ENCODE measurements around the gene TNFAIP8. TPM values are rescaled to one million over a fixed set of nuclear protein-coding genes. Genes with fewer than 3 reads are reported as not detected.

The TNFAIP8 gene
- total and polyA plus RNA-seq, 2 experiments from 2014 or later, result 10.3 to 14.8 TPM

GRCh38 chr5:119417891-119418605 is 62.2 kb downstream of the TNFAIP8 start:
- Histone ChIP-seq H3K27ac (no peak overlapping the region), H3K79me2 (ENCODE audit: insufficient read depth) (no peaks in the 10 kb centered on the region), H3K4me1 (ENCODE audit: insufficient read depth) (no peaks in the 10 kb centered on the region; the same call in 1 of the 2 replicates), H3F3A (ENCODE audit: insufficient read depth) (peaks cover 8% of the 10 kb centered on the region; the same call in 1 of the 2 replicates), H3K4me3 (no peak overlapping the region), H3K9me3 (ENCODE audit: low read depth) (no peaks in the 10 kb centered on the region), H3K36me3 (ENCODE audit: low read depth) (no peaks in the 10 kb centered on the region), H4K20me1 (ENCODE audit: insufficient read depth) (no peaks in the 10 kb centered on the region), H3K27me3 (replicated peaks; ENCODE audit: insufficient read depth) (no peaks in the 10 kb centered on the region), H3K4me2 (ENCODE audit: unreplicated experiment) (no peak overlapping the region), H3K9ac (no peak overlapping the region), H2AFZ (no peak overlapping the region), H3K9me2 (ENCODE audit: insufficient read depth) (no peaks in the 10 kb centered on the region)
- in situ Hi-C loops (cut with MboI), result loop anchor here (10.0 kb wide), 1 partner anchor 393 kb away; no protein-coding TSS in a partner anchor
- DNase-seq, result peak; percentile 46
- WGBS, 2 experiments (ENCODE audit: low coverage in 1 of 2, low lambda C conversion rate in 2 of 2, missing lambda C conversion rate in 2 of 2), result 85 to 86% methylated on average over 5 of the region's 5 CpGs
- no peak for TF ChIP-seq EZH2 (IDR thresholded peaks at IDR 0.05; ENCODE audit: insufficient read depth, poor library complexity, severe bottlenecking)
- no peak for TF ChIP-seq EZH2phosphoT487 (IDR thresholded peaks at IDR 0.05; ENCODE audit: insufficient read depth, low read depth)

- TF ChIP-seq EZH2phosphoT487 (IDR thresholded peaks at IDR 0.05; ENCODE audit: insufficient read depth, low read depth) (no peak), EZH2 (IDR thresholded peaks at IDR 0.05; ENCODE audit: insufficient read depth, poor library complexity, severe bottlenecking) (no peak)
- H3K27me3 ChIP-seq (replicated peaks; ENCODE audit: insufficient read depth), result no peaks in the 10 kb centered on the region
- peaks cover 8% of the 10 kb centered on the region; the same call in 1 of the 2 replicates for H3F3A ChIP-seq (ENCODE audit: insufficient read depth)
- H4K20me1 ChIP-seq (ENCODE audit: insufficient read depth), result no peaks in the 10 kb centered on the region
- no peaks in the 10 kb centered on the region for H3K9me3 ChIP-seq (ENCODE audit: low read depth)
- H3K4me2 ChIP-seq (ENCODE audit: unreplicated experiment), result no peak overlapping the region
- H3K9me2 ChIP-seq (ENCODE audit: insufficient read depth), result no peaks in the 10 kb centered on the region
- H3K4me3 ChIP-seq, result no peak overlapping the region
- no peak overlapping the region for H3K9ac ChIP-seq
- 41 to 48% methylated on average over 2 of the region's 2 CpGs for WGBS, 2 experiments (ENCODE audit: low coverage in 1 of 2, low lambda C conversion rate in 2 of 2, missing lambda C conversion rate in 2 of 2)
- in situ Hi-C loops (cut with MboI), result loop anchor here (10.0 kb wide), 1 partner anchor 394 kb away; no protein-coding TSS in a partner anchor
- DNase-seq, result no peak
- no peaks in the 10 kb centered on the region; the same call in 1 of the 2 replicates for H3K4me1 ChIP-seq (ENCODE audit: insufficient read depth)
- no peak overlapping the region for H3K27ac ChIP-seq
- no peaks in the 10 kb centered on the region for H3K79me2 ChIP-seq (ENCODE audit: insufficient read depth)
- no peak overlapping the region for H2AFZ ChIP-seq
- H3K36me3 ChIP-seq (ENCODE audit: low read depth), result no peaks in the 10 kb centered on the region
These were observed 62.8 kb downstream of the TNFAIP8 start for GRCh38 chr5:119418606-119419100.

- WGBS, 2 experiments (ENCODE audit: low coverage in 1 of 2, low lambda C conversion rate in 2 of 2, missing lambda C conversion rate in 2 of 2), result 53 to 66% methylated on average over 3 of the region's 3 CpGs
These were observed 64.3 kb downstream of the TNFAIP8 start for GRCh38 chr5:119420169-119420568.

GRCh38 chr5:119426057-119426456 is 70.2 kb downstream of the TNFAIP8 start:
- Histone ChIP-seq H3K27ac (no peak overlapping the region), H3K9me3 (ENCODE audit: low read depth) (no peaks in the 10 kb centered on the region), H3K79me2 (ENCODE audit: insufficient read depth) (no peaks in the 10 kb centered on the region), H3K9me2 (ENCODE audit: insufficient read depth) (no peaks in the 10 kb centered on the region), H3K27me3 (replicated peaks; ENCODE audit: insufficient read depth) (peaks cover 10% of the 10 kb centered on the region; the same call in 1 of the 2 replicates), H3K36me3 (ENCODE audit: low read depth) (no peaks in the 10 kb centered on the region), H3K9ac (no peak overlapping the region), H2AFZ (no peak overlapping the region), H3K4me2 (ENCODE audit: unreplicated experiment) (no peak overlapping the region), H3K4me1 (ENCODE audit: insufficient read depth) (no peaks in the 10 kb centered on the region), H3K4me3 (no peak overlapping the region), H4K20me1 (ENCODE audit: insufficient read depth) (no peaks in the 10 kb centered on the region), H3F3A (ENCODE audit: insufficient read depth) (no peaks in the 10 kb centered on the region)
- in situ Hi-C loops (cut with MboI), result no loop called here
- 85 to 88% methylated on average over 3 of the region's 3 CpGs for WGBS, 2 experiments (ENCODE audit: low coverage in 1 of 2, low lambda C conversion rate in 2 of 2, missing lambda C conversion rate in 2 of 2)
- no peak for TF ChIP-seq EZH2phosphoT487 (IDR thresholded peaks at IDR 0.05; ENCODE audit: insufficient read depth, low read depth)
- DNase-seq, result no peak

More at GRCh38 chr5:119420169-119420568, 64.3 kb downstream of the TNFAIP8 start:
- Histone ChIP-seq H3K4me2 (ENCODE audit: unreplicated experiment) (no peak overlapping the region), H3K36me3 (ENCODE audit: low read depth) (no peaks in the 10 kb centered on the region), H3F3A (ENCODE audit: insufficient read depth) (peaks cover 8% of the 10 kb centered on the region; the same call in 1 of the 2 replicates), H3K4me1 (ENCODE audit: insufficient read depth) (no peaks in the 10 kb centered on the region; the same call in 1 of the 2 replicates), H3K9me2 (ENCODE audit: insufficient read depth) (no peaks in the 10 kb centered on the region), H3K27me3 (replicated peaks; ENCODE audit: insufficient read depth) (peaks cover 10% of the 10 kb centered on the region; the same call in 1 of the 2 replicates), H3K79me2 (ENCODE audit: insufficient read depth) (no peaks in the 10 kb centered on the region), H4K20me1 (ENCODE audit: insufficient read depth) (no peaks in the 10 kb centered on the region), H3K9me3 (ENCODE audit: low read depth) (no peaks in the 10 kb centered on the region), H2AFZ (no peak overlapping the region), H3K9ac (no peak overlapping the region), H3K27ac (no peak overlapping the region), H3K4me3 (no peak overlapping the region)
- no peak for DNase-seq
- TF ChIP-seq EZH2 (IDR thresholded peaks at IDR 0.05; ENCODE audit: insufficient read depth, poor library complexity, severe bottlenecking) (no peak), EZH2phosphoT487 (IDR thresholded peaks at IDR 0.05; ENCODE audit: insufficient read depth, low read depth) (no peak)
- in situ Hi-C loops (cut with MboI), result no loop called here
